Large intestine (tissue), 3 donors: ENCODE data around the gene TCF4. TPM values are rescaled to one million over a fixed set of nuclear protein-coding genes. Genes with fewer than 3 reads are reported as not detected.

ENCODE experiments used
- DNase-seq, 2 donors: peaks; one replicate each; pipeline versions ENCODE4 v3.0.0 to v3.0.0-alpha.2; 2013
- H3K27ac ChIP-seq: one replicate; pipeline ENCODE4 v1.5.1; 2013; ENCODE audit warnings: low read length
- H3K27me3 ChIP-seq: 2 replicates; pipeline ENCODE4 v1.6.1; 2013; ENCODE audit warnings: low read length; ENCODE audit not compliant: control insufficient read depth, insufficient read depth
- H3K36me3 ChIP-seq: 2 replicates; pipeline ENCODE4 v1.6.1; 2013; ENCODE audit warnings: low read length; ENCODE audit not compliant: control insufficient read depth, insufficient read depth
- H3K4me1 ChIP-seq: one replicate; pipeline ENCODE4 v1.6.1; 2013; ENCODE audit warnings: low read length; ENCODE audit not compliant: control insufficient read depth, insufficient read depth
- H3K4me3 ChIP-seq: one replicate; pipeline ENCODE4 v1.5.1; 2013; ENCODE audit warnings: low read length
- H3K9me3 ChIP-seq: one replicate; pipeline ENCODE4 v1.6.1; 2013; ENCODE audit warnings: mild to moderate bottlenecking, low read depth, low read length, moderate library complexity; ENCODE audit not compliant: control insufficient read depth
- WGBS: methylation state at CpG from one replicate; pipeline ENCODE4 v1.1.5; 2013; ENCODE audit warnings: low lambda C conversion rate; ENCODE audit not compliant: insufficient coverage; 5-methylcytosine and 5-hydroxymethylcytosine counted together
- polyA plus RNA-seq: library from polyadenylated mRNA; unstranded; fragments of 120-200 nt; gene quantifications from one replicate; pipeline ENCODE4 v1.2.1, GENCODE V29; 2013

The TCF4 gene
- polyA plus RNA-seq, 1 donor, result 42.5 TPM

DNA sequence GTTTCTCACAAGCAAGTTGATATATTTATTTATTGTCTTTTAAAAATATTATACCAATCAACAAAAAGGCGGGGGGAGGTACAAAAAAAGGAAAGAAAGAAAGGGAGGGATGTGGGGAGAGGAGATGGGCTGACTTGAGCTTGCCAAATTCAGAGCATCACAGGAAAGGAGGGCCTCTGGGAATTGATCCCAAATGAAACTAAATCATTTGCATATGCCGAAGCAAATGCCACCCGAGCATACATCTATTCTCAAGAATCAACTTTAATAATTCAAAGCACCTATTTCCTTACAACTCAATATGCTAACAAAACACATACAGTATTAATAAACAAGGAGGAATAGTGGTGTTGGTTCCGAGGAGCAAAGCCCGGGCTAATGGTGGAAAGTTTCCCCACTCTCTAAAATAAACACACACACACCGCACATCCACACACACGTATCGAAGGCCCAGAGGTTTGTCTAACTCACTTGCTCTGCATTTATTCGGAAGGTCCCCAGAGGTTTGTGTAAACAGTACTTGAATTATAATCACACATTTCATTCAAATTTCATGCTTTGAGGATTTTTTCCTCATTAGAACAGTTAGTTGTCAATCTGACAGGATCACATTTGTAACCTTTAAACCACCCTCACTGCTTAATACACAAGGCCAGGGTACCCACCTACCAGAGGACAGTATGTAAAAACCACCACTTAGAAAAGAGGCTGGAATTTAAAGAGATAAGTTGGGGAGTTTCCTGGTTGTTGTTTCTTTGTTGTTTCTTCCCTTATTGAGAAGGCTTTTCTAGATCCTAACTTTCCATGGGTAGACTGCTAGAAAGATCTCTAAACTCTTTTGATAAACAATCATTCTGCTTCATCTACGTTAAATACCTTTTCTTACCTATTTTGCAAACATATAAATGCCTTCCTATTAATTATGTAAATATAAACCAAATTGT, 264.7 kb downstream of the TCF4 start:
- Histone ChIP-seq H3K9me3 (no peaks in the 10 kb centered on the region), H3K4me3 (no peak overlapping the region), H3K27me3 (peaks cover 40% of the 10 kb centered on the region), H3K36me3 (no peaks in the 10 kb centered on the region), H3K4me1 (no peaks in the 10 kb centered on the region), H3K27ac (peak overlapping the region; percentile 79)
- no peak for DNase-seq
- 93% methylated on average over 2 of the region's 10 CpGs for WGBS

DNA sequence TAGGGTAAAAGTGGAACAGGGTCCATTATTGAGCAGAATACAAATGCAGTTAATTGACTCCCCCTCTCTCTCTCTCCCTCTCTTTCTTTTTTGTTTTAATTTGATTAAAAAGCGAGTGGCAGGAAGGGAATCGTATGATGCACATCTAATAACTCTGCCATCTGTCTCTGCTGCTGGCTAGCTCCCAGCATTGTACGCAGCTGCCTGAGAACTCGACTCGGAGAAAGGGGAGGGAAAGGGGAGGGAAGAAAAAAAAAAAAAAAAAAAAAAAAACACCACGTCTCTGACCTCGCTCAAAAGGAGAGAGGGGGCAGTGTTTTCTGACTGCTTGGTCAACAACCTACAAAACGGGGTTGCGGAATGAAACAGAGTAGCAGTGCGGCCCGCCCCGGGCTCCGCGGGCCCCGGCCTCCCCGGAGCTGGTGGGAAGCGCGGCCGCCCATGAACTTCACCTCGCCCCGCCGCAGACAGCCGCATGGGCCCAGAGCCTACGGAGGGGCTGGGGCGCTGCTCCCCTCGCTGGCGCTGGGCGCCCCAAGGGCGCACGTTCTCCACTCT, 265.7 kb downstream of the TCF4 start:
- H3K4me1 ChIP-seq, result no peaks in the 10 kb centered on the region
- H3K27me3 ChIP-seq, result peaks cover 40% of the 10 kb centered on the region
- 10% methylated on average over 2 of the region's 30 CpGs for WGBS
- H3K36me3 ChIP-seq, result no peaks in the 10 kb centered on the region
- peak; percentile 65 to 78 for DNase-seq
- no peaks in the 10 kb centered on the region for H3K9me3 ChIP-seq
- H3K4me3 ChIP-seq, result peak overlapping the region; percentile 48
- H3K27ac ChIP-seq, result peak overlapping the region; percentile 79

DNA sequence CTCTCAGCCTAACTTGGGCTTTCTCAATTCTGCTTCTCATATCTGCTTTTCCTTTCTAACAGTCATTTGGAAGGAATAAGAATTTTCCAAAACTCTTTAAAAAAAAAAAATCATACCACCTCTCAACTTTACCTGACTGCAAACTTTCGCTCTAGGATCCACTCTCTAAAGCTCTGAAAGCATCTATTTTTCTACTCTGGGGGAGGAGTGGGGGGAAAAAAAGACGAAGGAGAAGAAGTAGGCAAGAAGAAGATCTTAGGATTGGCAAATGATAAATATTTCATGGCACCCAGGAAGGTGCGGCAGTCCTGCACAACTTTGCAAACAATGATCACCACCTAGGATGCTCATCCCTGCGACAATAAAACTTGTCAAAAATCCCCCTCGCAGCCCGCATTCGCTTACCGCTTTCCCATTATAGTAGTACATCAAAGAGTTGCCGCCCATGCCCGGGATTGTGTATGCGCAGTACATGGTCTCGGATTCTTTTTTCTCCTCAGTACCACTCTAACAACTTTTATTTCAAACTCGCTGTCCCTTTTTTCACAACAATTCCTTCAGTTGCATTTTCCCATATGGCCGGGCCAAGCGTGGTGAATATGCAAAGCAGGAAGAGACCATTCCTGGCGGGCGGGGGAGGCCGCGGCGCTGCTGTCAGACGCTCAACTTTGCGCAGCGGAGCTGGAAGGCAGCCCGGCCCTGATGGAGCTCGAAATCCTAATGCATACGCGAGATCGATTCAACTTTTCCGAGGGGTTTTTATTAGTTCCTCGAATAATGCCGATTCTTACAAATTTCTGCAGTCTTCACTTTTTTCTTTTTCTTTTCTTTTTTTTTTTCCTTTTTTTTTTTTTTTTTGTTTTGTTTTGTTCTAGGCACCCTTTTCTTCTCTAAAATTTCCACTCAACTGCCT, 266.5 kb downstream of the TCF4 start:
- Histone ChIP-seq H3K4me1 (no peaks in the 10 kb centered on the region), H3K9me3 (no peaks in the 10 kb centered on the region), H3K27ac (peak overlapping the region; percentile 79), H3K4me3 (peak overlapping the region; percentile 48), H3K36me3 (no peaks in the 10 kb centered on the region), H3K27me3 (peaks cover 40% of the 10 kb centered on the region)
- peak; percentile 67 to 82 for DNase-seq
- WGBS, result 6% methylated on average over 9 of the region's 31 CpGs

DNA sequence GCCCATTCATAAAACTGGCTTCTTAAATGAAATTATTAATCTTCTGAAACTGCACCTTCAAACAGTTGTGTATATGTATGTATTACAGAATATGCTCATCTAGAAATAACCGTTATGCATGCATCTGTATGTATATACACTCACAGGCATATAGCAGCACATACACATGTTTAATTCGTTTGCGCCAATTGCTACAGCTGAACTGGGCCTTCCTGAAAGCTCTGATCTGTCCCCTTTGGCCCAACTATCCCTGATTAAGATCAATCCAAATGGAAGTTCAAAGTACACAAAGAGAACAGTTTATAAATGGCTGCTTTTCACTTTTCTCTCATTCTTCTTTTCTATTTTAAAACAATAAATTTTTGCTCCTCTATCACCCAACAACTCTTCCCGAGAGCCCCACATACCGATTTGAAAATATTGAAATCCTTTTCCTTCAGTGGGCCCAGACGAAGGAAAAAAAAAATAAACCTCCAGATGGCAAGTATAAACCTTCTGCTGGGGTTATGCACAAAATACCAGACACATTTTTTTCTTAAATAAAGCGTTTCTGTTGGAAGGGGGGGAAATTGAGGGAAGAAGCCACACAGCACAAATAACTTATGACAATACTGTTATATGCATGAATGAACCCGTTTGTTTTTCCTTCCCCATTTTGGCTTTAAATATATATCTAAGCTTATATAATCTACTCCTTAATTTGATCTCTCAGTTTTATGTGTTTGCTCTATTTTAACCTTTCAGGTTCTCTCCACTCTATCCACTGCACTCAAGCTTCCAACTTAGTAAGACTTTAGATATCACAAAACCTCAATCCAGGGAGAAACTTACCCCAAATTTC, 267.3 kb downstream of the TCF4 start:
- Histone ChIP-seq H3K27ac (peak overlapping the region; percentile 79), H3K4me3 (peak overlapping the region; percentile 48), H3K27me3 (peaks cover 40% of the 10 kb centered on the region), H3K4me1 (no peaks in the 10 kb centered on the region), H3K36me3 (no peaks in the 10 kb centered on the region), H3K9me3 (no peaks in the 10 kb centered on the region)
- WGBS, result 68% methylated on average over 3 of the region's 8 CpGs
- no peak for DNase-seq

DNA sequence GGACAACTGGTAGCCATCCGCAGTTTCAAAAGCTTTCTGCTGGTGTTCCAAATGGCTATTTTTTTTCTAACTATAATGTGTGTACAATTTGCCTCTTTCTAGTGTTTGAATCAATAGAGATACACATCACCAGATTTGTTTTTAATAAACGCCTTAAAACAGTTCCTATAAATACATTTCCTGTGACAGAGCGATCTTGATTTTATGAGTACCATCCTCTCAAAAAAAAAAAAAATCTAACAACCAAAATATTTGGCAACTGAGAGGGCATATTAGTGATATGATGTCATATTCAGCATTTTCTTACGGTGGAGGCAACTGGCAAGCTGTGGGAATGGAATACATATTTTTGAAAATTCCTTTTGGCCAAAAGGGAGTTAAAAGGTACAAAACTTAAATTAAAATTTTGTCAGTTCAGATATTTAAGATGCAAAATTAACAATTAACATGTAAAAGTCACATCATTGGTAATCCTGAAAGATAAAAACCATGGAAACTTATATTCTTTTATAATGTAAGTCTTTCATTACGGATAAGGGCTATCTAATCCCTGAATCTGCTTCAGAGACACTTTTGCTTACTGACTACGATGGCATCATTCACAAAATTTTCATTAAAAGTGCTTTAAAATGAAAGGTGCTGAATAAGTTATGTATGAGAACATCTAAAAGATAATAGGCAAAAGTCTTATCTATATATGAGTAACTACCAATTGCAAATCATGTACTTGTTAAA, 268.4 kb downstream of the TCF4 start:
- H3K27ac ChIP-seq, result peak overlapping the region; percentile 79
- H3K4me3 ChIP-seq, result peak overlapping the region; percentile 48
- peaks cover 39% of the 10 kb centered on the region for H3K27me3 ChIP-seq
- no peaks in the 10 kb centered on the region for H3K9me3 ChIP-seq
- DNase-seq, result no peak
- H3K36me3 ChIP-seq, result no peaks in the 10 kb centered on the region
- H3K4me1 ChIP-seq, result no peaks in the 10 kb centered on the region
- 74% methylated on average over 2 of the region's 6 CpGs for WGBS

DNA sequence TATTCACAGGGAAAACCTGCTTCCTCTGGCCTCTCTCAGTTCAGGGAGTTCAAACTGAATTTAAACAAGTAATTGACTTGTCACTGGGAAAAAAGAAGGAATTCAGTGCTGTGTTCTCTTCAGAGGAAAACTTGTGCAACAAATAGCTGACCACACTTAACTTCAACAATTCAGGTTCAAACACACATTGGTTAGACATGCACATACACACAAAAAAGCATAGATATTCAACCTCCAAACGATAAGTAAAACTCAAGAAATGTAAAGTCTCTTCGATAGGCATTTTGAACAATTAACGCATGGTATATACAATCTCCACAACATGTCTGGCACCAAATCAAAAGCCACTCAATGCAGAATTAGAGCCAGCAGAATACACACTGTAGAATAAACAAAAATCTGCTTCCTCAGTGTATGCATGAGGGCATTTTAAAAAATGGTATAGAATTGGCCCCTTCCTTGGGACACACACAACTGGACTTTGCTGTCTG, 269.0 kb downstream of the TCF4 start:
- no peaks in the 10 kb centered on the region for H3K9me3 ChIP-seq
- no peak for DNase-seq
- peak overlapping the region; percentile 29 for H3K4me3 ChIP-seq
- H3K4me1 ChIP-seq, result no peaks in the 10 kb centered on the region
- no CpG with 5 or more reads among the region's 3 CpGs for WGBS
- peaks cover 34% of the 10 kb centered on the region for H3K27me3 ChIP-seq
- H3K36me3 ChIP-seq, result no peaks in the 10 kb centered on the region
- H3K27ac ChIP-seq, result peak overlapping the region; percentile 79

DNA sequence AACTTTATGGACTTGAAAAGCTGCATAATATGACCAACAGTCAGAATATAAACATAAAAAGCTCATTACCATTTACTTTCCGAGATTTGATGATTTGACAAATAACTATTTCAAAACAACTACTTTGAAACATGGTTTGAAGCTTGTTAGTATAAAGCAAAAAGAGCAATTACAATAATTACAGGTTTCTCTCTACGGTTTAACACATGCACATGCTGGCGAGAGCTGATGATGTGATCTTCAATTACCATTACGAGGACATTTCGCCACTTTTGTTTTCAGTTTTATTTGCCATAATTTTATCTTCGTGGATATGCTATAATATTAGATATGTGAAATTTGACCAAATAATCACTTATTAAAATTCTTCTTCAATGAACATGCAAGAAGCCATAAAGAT, 270.1 kb downstream of the TCF4 start:
- no peaks in the 10 kb centered on the region for H3K4me1 ChIP-seq
- no peaks in the 10 kb centered on the region for H3K9me3 ChIP-seq
- H3K36me3 ChIP-seq, result no peaks in the 10 kb centered on the region
- peak overlapping the region; percentile 79 for H3K27ac ChIP-seq
- peaks cover 25% of the 10 kb centered on the region for H3K27me3 ChIP-seq
- WGBS, result 83% methylated on average over 3 of the region's 6 CpGs
- H3K4me3 ChIP-seq, result peak overlapping the region; percentile 29
- DNase-seq, result no peak

DNA sequence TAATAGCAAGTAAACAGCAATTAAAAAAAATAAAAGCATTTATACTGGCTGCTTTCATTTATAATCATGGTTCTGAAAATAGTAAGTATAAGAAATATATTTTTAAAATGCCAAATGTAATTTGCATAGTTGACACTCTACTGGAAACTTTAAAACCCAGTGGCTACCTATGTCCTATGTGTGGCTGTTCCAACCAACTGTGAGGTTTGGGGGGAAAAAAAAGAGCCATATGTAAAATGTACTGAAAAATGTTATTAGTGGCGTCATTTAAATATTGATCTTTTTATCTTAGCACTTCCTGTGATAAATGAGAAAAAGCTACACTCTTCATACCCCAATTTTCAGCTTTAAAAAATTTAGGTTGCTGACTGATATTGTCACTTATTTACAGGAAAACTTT, 270.7 kb downstream of the TCF4 start:
- peak overlapping the region; percentile 24 for H3K27ac ChIP-seq
- WGBS, result 80% methylated on average over 1 of the region's 1 CpG
- H3K9me3 ChIP-seq, result no peaks in the 10 kb centered on the region

DNA sequence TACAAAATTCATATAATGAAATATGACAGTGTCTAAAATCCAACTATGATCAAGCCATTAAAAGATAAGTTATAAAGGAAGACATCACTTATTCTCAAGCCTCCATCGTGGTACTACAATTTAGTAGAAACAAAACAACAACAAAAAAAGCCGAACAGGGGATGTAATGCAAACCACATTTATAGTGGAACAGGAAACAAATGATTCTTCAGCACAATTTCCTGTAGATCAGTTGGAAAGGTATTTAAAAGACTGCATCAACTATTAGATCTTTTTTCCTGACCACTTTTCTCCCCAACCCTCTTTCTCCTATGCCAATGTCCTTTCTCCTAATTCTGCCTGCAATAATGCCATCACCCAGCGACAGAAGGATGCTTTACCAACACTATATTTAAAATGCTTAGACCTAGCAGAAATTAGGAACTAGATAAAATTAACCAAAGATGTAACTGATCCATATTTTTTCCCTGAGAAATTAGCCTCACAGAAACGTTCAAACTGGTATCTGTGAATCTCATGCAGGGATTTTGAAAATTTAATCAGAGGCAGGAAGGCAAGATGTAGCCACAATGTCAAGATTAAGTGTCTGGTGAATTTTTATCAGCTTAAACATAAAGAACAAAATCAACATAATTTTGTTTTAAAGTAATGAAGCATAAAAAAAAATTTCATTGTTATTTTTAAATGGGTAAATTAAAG, 271.4 kb downstream of the TCF4 start:
- H3K27me3 ChIP-seq, result peaks cover 13% of the 10 kb centered on the region
- WGBS, result 63% methylated on average over 1 of the region's 4 CpGs
- no peaks in the 10 kb centered on the region for H3K4me1 ChIP-seq

More for the DNA sequence above, 270.7 kb downstream of the TCF4 start:
- no peak overlapping the region for H3K4me3 ChIP-seq
- H3K27me3 ChIP-seq, result peaks cover 20% of the 10 kb centered on the region
- H3K4me1 ChIP-seq, result no peaks in the 10 kb centered on the region
- H3K36me3 ChIP-seq, result no peaks in the 10 kb centered on the region
- no peak for DNase-seq

More for the DNA sequence above, 271.4 kb downstream of the TCF4 start:
- DNase-seq, result no peak
- Histone ChIP-seq H3K4me3 (no peak overlapping the region), H3K27ac (peak overlapping the region; percentile 9), H3K9me3 (no peaks in the 10 kb centered on the region), H3K36me3 (no peaks in the 10 kb centered on the region)
